HG03521 (cell line): Measurements from ENCODE around the gene RGPD3.
"Not testable (repeated sequence)": the region's sequence is repeated elsewhere in the genome, so short reads cannot be mapped to it uniquely, and the experiment has no call there.

Experiments
- ATAC-seq: cut with Tn5 transposase; IDR thresholded peaks from one replicate; pipeline ENCODE4 v1.9.1; 2021; ENCODE audit warnings: mild to moderate bottlenecking, moderate library complexity; ENCODE audit not compliant: unreplicated experiment

The RGPD3 gene

DNA sequence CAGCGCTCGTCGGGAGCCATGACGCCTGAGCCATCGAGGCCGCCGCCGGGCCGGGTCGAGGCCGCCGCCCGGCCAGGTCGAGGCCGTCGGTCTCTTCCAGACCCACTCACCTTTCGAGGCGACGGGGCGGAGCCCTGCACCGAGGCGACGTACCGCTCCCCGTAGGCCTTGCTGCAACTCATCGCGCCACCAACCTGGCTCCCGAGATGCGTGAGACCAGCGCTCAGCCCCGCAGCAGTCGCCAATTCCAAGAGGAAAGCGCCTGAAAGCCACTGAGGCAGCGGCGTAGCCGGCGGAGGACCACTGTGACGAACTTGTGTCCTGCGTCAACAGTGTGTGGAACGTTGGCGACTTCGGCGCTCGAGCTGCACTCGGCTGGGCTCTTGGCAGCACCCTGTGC, at the start of gene RGPD3:
Gene RGPD3 (minus strand): TSS at position 307 of the 400 bp plus-strand sequence. CDS start 125 bp downstream, at position 182.
- ATAC-seq, result not testable (repeated sequence)

DNA sequence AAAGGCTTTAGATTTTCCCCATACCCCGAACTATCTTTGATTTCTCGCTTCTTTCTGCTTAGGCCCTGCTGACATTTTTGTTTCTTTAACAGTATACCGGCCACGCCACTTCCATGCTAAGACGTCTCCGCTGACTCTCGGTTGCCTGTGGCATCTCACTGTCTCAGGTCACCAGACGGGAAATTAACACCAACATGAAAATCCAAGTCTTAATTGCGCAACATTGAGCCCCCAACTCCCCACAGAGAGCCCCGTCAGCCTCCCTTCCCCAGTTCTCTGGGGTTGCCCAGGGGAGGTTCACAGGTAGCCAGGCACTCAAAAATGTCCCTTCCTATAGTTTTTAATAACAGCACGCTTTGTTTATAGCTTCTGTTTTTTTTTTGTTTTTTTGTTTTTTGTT, 49.1 kb upstream of the RGPD3 start:
- ATAC-seq, result no peak

DNA sequence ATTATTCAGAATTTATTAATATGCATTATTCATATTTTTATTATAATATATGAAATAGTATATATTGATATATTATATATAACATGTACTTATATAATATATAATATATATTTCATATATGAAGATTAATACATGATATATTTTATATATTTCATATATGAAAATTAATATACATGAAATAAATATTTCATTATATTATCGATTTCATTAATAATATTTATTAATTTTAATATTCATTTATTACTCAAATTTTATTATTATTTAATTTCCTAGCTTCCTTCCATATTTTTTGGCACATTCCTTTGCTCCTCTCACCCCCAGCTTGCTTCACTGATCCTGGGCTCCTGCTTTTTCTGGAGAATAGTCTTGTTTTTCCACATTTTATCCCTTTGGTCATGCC, 48.7 kb upstream of the RGPD3 start:
- no peak for ATAC-seq

- ATAC-seq, result no peak
Observed at GRCh38 chr2:106516436-106516835, 48.2 kb upstream of the RGPD3 start.

GRCh38 chr2:106514827-106515226, 46.6 kb upstream of the RGPD3 start:
- ATAC-seq, result not testable (repeated sequence)

GRCh38 chr2:106513391-106513790, 45.2 kb upstream of the RGPD3 start:
- not testable (repeated sequence) for ATAC-seq

- ATAC-seq, result not testable (repeated sequence)
Observed at GRCh38 chr2:106511934-106512333, 43.7 kb upstream of the RGPD3 start.

DNA sequence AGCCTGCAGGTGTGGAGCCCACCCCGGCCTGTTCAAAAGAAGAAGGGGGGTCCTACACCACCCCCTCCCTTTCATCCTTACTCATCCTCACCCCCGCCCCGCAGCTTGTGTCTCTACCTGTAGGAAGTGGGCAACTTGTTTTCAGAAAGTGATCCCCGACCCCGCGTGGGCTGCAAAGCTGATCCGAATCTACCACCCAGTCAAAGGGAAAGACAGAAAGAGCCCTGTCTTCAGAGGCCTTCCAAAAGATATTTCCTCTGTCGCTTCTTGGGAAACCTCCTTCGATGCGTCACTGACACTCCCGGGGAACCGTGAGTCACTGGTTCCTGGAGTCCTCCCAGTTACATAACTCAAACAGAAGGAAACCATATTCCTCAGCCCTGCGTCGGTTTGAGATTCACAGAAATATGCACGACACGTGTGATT, 43.3 kb upstream of the RGPD3 start:
- not testable (repeated sequence) for ATAC-seq

DNA sequence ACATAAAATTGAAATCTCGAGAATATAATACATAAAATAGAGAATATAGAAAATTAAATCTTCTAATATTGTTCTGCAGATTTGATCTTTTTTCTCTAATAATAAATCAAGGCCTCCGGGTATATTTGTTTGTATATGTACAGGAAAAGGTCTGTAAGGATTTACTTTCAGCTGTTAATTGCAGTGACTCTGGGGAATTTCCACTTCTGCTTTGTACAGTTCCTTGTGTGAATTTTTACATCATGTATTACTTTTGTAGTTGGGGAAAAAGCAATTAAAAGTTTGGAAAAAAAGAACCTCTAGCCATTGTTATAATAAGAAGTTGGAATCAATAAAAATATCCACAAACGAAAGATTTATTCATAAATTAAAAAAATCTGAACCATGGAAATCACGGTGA, 42.6 kb upstream of the RGPD3 start:
- ATAC-seq, result not testable (repeated sequence)

DNA sequence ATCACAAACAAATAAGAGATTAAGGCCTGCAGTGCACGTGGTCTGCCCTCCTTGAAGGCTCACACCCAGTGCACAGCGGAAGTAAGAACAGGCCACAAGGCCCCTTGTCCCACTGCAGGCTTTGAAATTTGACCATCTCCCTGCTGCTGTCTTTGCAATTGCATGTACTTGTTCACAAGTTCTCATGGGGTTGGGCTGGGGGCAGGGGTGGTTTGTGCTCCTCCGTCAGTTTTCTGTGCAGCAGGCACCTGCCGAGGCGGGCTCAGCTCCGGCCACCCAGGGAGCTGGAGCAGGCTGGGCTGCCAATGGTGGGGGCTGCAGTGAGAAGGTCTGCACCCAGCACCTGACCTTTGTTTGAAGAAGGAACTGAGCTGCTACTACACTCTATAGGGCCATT, 41.2 kb upstream of the RGPD3 start:
- not testable (repeated sequence) for ATAC-seq

DNA sequence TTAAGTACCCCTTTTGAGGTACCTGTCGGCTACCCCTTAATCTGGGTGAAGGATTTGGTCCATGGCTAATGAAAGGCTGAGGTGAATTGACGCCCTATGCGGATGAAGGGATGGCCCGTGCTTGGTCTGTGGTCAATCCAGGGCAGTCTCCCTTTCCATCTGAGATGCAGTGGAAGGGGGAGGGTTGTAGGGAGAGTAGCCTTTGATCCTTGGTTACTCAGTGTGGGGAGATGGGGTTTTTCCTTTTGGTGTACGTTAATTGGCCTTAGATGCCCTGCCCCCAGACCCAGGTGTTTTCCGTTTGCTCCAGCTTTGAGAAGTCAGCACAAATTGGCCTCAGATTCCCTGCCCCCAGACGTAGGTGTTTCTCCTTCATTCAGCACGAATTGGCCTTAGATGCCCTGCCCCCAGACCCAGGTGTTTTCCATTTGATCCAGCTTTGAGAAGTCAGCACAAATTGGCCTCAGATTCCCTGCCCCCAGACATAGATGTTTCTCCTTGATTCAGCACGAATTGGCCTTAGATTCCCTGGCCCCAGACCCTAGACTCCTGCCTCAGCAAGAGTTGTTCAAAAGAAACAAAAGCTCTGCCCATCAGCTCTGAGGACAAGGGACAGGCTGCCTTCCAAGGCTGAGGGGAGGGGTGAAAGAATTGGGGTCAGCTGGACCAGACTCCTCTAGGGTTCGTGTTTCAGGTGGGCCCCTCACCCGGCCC, 40.6 kb upstream of the RGPD3 start:
- not testable (repeated sequence) for ATAC-seq

GRCh38 chr2:106506002-106506687, 37.9 kb upstream of the RGPD3 start:
- not testable (repeated sequence) for ATAC-seq

DNA sequence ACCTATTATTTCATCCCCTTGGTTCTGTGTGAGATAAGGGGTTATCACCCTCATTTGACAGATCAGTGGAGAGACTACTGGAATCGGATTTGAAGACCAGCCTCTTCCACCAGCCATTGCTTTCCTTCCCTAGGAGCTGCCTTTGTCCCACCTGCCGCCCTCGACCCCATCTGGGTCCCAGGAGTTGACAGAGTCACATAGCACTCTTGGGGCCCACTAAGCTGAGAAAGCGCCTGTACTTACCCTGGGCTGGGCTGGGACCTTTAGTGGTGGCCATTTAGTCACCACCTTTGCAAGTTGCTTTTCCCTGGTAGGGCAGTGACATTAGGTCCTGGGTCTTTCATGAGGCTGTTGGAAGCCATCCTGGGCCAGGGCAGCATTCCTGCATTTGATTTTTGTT, 36.6 kb upstream of the RGPD3 start:
- ATAC-seq, result not testable (repeated sequence)

GRCh38 chr2:106504192-106504591, 36.0 kb upstream of the RGPD3 start:
- not testable (repeated sequence) for ATAC-seq

GRCh38 chr2:106502351-106502750, 34.1 kb upstream of the RGPD3 start:
- not testable (repeated sequence) for ATAC-seq

- ATAC-seq, result not testable (repeated sequence)
Observed at GRCh38 chr2:106500350-106500749, 32.1 kb upstream of the RGPD3 start.

DNA sequence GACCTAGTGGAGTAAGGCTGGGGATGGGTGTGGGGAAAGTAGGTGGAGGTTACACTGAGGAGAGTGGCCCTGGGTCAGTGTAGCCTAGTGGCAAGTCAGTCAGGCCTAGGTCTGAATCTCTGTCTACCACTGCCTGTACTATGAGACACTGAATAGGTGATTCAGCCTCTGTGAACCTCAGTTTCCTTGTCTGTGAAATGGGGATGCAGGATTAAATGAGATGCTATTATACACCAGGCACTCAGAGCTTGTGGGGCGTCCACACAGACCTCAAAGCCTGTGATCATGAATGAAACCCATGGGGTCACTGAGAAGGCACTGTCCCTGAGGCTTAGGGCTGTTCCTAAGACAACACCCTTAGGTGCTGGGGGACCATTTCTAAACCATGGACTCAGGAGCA, 30.3 kb upstream of the RGPD3 start:
- not testable (repeated sequence) for ATAC-seq

- ATAC-seq, result not testable (repeated sequence)
Observed at GRCh38 chr2:106492913-106493312, 24.7 kb upstream of the RGPD3 start.

DNA sequence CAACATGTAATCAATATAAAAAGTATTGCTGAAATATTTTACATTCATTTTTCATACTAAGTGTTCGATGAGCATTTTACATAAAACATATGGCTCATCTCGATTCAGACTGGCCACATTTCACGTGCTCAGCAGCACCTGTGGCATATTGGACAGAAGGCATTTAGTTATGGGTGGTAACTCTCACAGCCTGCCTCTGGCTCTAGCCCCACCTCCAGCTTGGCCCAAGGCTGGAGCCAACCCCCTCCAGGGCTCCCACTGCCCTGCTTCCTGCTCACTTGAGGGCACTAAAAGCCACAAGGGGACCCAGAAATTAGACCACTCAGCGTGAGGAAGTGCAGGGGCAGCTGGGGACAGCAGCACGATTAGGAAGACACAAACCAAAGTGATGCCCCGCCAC, 24.2 kb upstream of the RGPD3 start:
- ATAC-seq, result not testable (repeated sequence)

DNA sequence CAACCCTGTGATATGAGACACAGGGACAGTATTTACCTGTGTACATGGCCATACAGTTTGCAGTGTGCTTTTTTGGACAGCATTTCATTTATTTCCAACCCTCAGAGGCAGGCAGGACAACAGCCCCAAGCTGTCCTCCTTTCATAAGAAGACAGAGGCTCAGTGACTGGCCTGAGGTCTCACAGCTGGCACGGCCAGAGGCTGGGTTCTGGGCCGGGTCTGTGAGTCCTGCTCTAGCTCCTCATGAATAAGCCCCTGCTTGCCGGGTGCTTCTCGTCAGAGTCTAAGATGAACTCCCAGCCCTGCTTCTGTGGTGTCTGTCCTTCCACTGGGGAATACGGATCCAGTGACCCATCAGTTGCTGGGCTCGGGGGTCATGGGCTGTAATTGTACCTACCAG, 21.5 kb upstream of the RGPD3 start:
- ATAC-seq, result not testable (repeated sequence)

GRCh38 chr2:106487386-106488191, 19.4 kb upstream of the RGPD3 start:
- not testable (repeated sequence) for ATAC-seq
